ENCODE results near the gene RASSF5. TPM values are rescaled to one million over a fixed set of nuclear protein-coding genes. Genes with fewer than 3 reads are reported as not detected.

Gene RASSF5
- total RNA-seq, 1 donor from 2014 or later: 1.2 TPM

DNA sequence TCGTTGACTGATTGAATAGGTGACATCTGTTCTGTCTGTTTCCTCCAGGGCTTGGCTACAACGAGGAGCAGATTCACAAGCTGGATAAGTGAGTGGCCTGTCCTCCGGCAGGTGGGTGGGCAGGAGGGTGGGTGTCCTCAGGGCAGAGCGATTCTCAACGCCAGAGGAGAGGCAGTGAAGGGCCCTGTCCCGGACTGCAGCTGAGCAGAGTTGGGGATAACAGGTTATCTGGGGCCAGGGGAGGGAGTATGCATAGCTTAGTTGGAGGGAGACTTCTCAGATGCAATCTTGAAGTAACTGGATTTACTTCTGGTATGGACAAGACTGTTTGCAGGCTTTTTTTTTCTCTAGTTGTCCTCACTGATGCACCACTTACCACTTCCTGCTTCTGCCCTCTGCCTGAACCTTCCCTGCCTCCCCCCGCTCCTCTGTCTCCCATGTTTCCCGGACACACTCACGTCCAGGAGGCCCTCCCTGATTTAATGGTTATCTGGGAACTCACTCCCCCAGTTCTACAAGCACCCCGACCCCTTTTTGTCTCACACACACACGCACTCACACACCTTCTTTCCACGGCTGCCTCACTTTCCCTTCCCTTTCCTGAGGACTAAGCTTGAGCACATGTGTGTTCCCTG, 16.4 kb upstream of the RASSF5 start:
- Mint-ChIP-seq H3K4me1 (ENCODE audit: unreplicated experiment) (peaks cover 18% of the 10 kb centered on the region), H3K4me3 (ENCODE audit: unreplicated experiment) (no peak overlapping the region), H3K27ac (ENCODE audit: unreplicated experiment) (peak overlapping the region; percentile 70)

DNA sequence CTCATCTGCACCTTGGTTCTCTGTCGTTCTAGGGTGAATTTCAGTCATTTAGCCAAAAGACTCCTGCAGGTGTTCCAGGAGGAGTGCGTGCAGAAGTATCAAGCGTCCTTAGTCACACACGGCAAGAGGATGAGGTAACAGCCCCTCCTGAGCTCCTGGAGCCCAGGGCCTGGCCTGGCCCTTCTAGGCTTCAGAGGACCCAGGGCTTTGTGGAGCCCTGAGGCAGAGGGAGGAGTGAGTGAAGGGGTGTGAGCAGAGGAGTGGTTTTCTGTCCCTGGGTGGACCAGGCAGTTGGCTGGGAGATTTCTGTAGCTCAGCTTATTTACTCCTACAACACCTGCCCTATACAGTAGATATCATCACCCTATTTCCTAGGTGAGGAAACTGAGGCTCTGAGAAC, 15.7 kb upstream of the RASSF5 start:
- peak overlapping the region; percentile 70 for H3K27ac Mint-ChIP-seq (ENCODE audit: unreplicated experiment)
- no peak for DNase-seq (ENCODE audit: low spot score)
- H3K9me3 Mint-ChIP-seq (ENCODE audit: unreplicated experiment): no peaks in the 10 kb centered on the region
- H3K4me1 Mint-ChIP-seq (ENCODE audit: unreplicated experiment): peaks cover 25% of the 10 kb centered on the region
- H3K27me3 Mint-ChIP-seq (ENCODE audit: unreplicated experiment): peaks cover 6% of the 10 kb centered on the region
- H3K36me3 Mint-ChIP-seq (ENCODE audit: low read depth, unreplicated experiment): peaks cover 27% of the 10 kb centered on the region
- no peak overlapping the region for H3K4me3 Mint-ChIP-seq (ENCODE audit: unreplicated experiment)
- TF ChIP-seq, protein P1, sequence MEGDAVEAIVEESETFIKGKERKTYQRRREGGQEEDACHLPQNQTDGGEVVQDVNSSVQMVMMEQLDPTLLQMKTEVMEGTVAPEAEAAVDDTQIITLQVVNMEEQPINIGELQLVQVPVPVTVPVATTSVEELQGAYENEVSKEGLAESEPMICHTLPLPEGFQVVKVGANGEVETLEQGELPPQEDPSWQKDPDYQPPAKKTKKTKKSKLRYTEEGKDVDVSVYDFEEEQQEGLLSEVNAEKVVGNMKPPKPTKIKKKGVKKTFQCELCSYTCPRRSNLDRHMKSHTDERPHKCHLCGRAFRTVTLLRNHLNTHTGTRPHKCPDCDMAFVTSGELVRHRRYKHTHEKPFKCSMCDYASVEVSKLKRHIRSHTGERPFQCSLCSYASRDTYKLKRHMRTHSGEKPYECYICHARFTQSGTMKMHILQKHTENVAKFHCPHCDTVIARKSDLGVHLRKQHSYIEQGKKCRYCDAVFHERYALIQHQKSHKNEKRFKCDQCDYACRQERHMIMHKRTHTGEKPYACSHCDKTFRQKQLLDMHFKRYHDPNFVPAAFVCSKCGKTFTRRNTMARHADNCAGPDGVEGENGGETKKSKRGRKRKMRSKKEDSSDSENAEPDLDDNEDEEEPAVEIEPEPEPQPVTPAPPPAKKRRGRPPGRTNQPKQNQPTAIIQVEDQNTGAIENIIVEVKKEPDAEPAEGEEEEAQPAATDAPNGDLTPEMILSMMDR (IDR thresholded peaks at IDR 0.05; ENCODE audit: unreplicated experiment): no peak

More for the DNA sequence above, 16.4 kb upstream of the RASSF5 start:
- Mint-ChIP-seq H3K9me3 (ENCODE audit: unreplicated experiment) (no peaks in the 10 kb centered on the region), H3K36me3 (ENCODE audit: low read depth, unreplicated experiment) (peaks cover 22% of the 10 kb centered on the region), H3K27me3 (ENCODE audit: unreplicated experiment) (peaks cover 6% of the 10 kb centered on the region)
- DNase-seq (ENCODE audit: low spot score): no peak
- TF ChIP-seq, protein P1 (IDR thresholded peaks at IDR 0.05; ENCODE audit: unreplicated experiment): no peak

DNA sequence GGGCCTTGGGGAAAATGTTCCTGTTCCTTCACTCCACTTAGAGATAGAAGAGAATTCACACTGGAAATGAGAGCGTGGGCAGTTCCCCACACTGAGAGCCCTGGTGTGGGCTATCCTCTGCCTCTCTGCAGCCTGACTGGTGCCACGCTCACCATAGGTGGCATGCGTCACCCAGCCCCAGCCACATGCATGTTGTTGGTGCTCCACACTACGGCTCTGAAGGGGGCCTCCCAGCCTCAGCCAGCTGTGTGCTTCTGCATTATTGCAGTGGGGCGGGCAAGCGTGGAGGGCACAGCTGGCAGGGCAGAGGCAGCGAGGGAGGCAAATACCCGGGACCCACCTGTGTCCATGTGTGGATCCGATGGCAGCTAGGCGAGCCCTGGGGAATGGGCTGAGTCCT, 14.7 kb upstream of the RASSF5 start:
- Mint-ChIP-seq H3K27me3 (ENCODE audit: unreplicated experiment) (peaks cover 8% of the 10 kb centered on the region), H3K9me3 (ENCODE audit: unreplicated experiment) (no peaks in the 10 kb centered on the region), H3K4me3 (ENCODE audit: unreplicated experiment) (peak overlapping the region; percentile 65), H3K36me3 (ENCODE audit: low read depth, unreplicated experiment) (peaks cover 33% of the 10 kb centered on the region), H3K4me1 (ENCODE audit: unreplicated experiment) (peaks cover 25% of the 10 kb centered on the region), H3K27ac (ENCODE audit: unreplicated experiment) (no peak overlapping the region)
- TF ChIP-seq, protein P1 (IDR thresholded peaks at IDR 0.05; ENCODE audit: unreplicated experiment): no peak
- no peak for DNase-seq (ENCODE audit: low spot score)

DNA sequence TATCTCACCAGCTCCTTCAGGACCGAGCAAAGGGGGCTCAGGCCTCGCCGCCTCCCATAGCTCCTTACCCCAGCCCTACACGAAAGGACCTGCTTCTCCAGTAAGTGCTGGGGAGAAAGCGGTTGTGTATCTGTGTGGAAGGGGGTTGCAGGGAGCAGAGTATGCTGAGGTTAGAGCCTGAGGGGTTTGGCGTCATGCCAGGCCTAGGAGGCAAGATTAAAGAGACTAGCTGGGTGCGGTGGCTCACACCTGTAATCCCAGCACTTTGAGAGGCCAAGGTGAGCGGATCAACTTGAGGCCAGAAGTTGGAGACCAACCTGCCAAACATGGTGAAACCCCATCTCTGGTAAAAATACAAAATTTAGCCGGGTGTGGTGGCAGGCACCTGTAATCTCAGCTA, 14.1 kb upstream of the RASSF5 start:
- H3K9me3 Mint-ChIP-seq (ENCODE audit: unreplicated experiment): no peaks in the 10 kb centered on the region
- H3K36me3 Mint-ChIP-seq (ENCODE audit: low read depth, unreplicated experiment): peaks cover 29% of the 10 kb centered on the region
- no peak overlapping the region for H3K4me3 Mint-ChIP-seq (ENCODE audit: unreplicated experiment)
- TF ChIP-seq, protein P1 (IDR thresholded peaks at IDR 0.05; ENCODE audit: unreplicated experiment): no peak
- H3K4me1 Mint-ChIP-seq (ENCODE audit: unreplicated experiment): peaks cover 18% of the 10 kb centered on the region
- no peak for DNase-seq (ENCODE audit: low spot score)
- H3K27me3 Mint-ChIP-seq (ENCODE audit: unreplicated experiment): peaks cover 8% of the 10 kb centered on the region
- H3K27ac Mint-ChIP-seq (ENCODE audit: unreplicated experiment): no peak overlapping the region

DNA sequence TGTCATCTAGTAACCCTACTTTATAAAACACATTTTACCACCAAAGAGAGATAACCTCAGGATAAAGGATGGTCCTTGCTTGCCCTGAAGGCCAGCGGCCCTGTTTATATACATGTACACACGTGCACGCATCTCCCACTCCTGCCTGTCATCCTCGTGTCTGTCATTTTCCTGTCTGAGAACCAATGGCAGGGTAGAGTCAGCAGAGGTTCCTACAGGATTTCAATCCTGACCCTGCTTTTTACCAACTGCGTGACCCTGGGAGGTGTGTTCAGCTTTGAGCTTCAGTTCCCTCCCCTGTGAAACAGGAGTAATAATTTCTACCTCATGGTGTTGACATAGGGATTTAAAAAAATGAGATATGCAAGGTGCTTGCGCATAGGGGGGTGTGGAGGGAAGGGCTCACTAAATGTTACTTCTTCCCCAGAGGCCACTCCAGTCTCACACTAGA, 12.3 kb upstream of the RASSF5 start:
- Mint-ChIP-seq H3K4me3 (ENCODE audit: unreplicated experiment) (no peak overlapping the region), H3K27me3 (ENCODE audit: unreplicated experiment) (peaks cover 8% of the 10 kb centered on the region), H3K27ac (ENCODE audit: unreplicated experiment) (no peak overlapping the region), H3K36me3 (ENCODE audit: low read depth, unreplicated experiment) (peaks cover 34% of the 10 kb centered on the region), H3K4me1 (ENCODE audit: unreplicated experiment) (peaks cover 15% of the 10 kb centered on the region), H3K9me3 (ENCODE audit: unreplicated experiment) (no peaks in the 10 kb centered on the region)
- TF ChIP-seq, protein P1 (IDR thresholded peaks at IDR 0.05; ENCODE audit: unreplicated experiment): no peak
- no peak for DNase-seq (ENCODE audit: low spot score)
